ENCODE results near the gene STAC3.

The STAC3 gene

GRCh38 chr12:57230381-57231155, 20.4 kb downstream of the STAC3 start:
- peak overlapping the region; percentile 66 for H3K4me3 ChIP-seq (replicated peaks in 1 of 2; ENCODE audit: low read depth in 2 of 2, low read length in 2 of 2)
- DNase-seq (ENCODE audit: low read depth in 2 of 2) = no peak
- TF ChIP-seq CTCF (IDR thresholded peaks at IDR 0.05; ENCODE audit: low read depth, low read length) = no peak

GRCh38 chr12:57229634-57230380, 21.2 kb downstream of the STAC3 start, which contains the start of gene SHMT2:
Gene SHMT2, plus strand, starts transcription at chr12:57229711. Its CDS starts 68 bp downstream, at chr12:57229779.
- peak within 1 kb of the TSS; percentile 66 for H3K4me3 ChIP-seq (replicated peaks in 1 of 2; ENCODE audit: low read depth in 2 of 2, low read length in 2 of 2)
- DNase-seq (ENCODE audit: low read depth in 2 of 2) = peak; percentile 97
- TF ChIP-seq CTCF (IDR thresholded peaks at IDR 0.05; ENCODE audit: low read depth, low read length) = no peak

GRCh38 chr12:57229046-57229633, 21.8 kb downstream of the STAC3 start:
- peak overlapping the region; percentile 66 for H3K4me3 ChIP-seq (replicated peaks in 1 of 2; ENCODE audit: low read depth in 2 of 2, low read length in 2 of 2)
- DNase-seq (ENCODE audit: low read depth in 2 of 2) = peak in 1 of 2 donors; percentile 31

GRCh38 chr12:57227315-57228115, 23.5 kb downstream of the STAC3 start:
- no peak for DNase-seq (ENCODE audit: low read depth in 2 of 2)
- no peak overlapping the region for H3K4me3 ChIP-seq (replicated peaks in 1 of 2; ENCODE audit: low read depth in 2 of 2, low read length in 2 of 2)
- no peak for TF ChIP-seq CTCF (IDR thresholded peaks at IDR 0.05; ENCODE audit: low read depth, low read length)

More at GRCh38 chr12:57229046-57229633, 21.8 kb downstream of the STAC3 start:
- no peak for TF ChIP-seq CTCF (IDR thresholded peaks at IDR 0.05; ENCODE audit: low read depth, low read length)

- no peak for TF ChIP-seq CTCF (IDR thresholded peaks at IDR 0.05; ENCODE audit: low read depth, low read length)
- no peak for DNase-seq (ENCODE audit: low read depth in 2 of 2)
- no peak overlapping the region for H3K4me3 ChIP-seq (replicated peaks in 1 of 2; ENCODE audit: low read depth in 2 of 2, low read length in 2 of 2)
Measured at GRCh38 chr12:57226588-57227314, 24.2 kb downstream of the STAC3 start.

Data from cardiac fibroblast (primary cell).